H1 (cell line): ENCODE data around the gene SPTY2D1.

Experiments used
- ATF2 ChIP-seq: IDR thresholded peaks from 2 replicates; pipeline ENCODE4 v1.6.1; 2012; ENCODE audit warnings: low read length, inconsistent platforms
- CTCF ChIP-seq, 3 experiments: IDR thresholded peaks; 1 replicate in 2 of 3; 2 replicates in 1 of 3; pipeline versions ENCODE4 v1.5.1 to v1.6.1; 2011; ENCODE audit warnings: low read length in 3 of 3, mild to moderate bottlenecking in 3 of 3, inconsistent platforms in 2 of 3, low read depth in 1 of 3, moderate library complexity in 1 of 3; ENCODE audit not compliant: insufficient read depth in 1 of 3; ENCODE audit errors: control extremely low read depth in 1 of 3
- POLR2A ChIP-seq, 2 experiments: IDR thresholded peaks; 1 replicate in 1 of 2; 2 replicates in 1 of 2; pipeline ENCODE4 v1.6.1; 2011; ENCODE audit warnings: low read depth in 2 of 2, low read length in 2 of 2, mild to moderate bottlenecking in 2 of 2; ENCODE audit errors: control extremely low read depth in 1 of 2
- POLR2AphosphoS5 ChIP-seq: IDR thresholded peaks from 2 replicates; pipeline ENCODE4 v1.6.1; 2011; ENCODE audit warnings: low read depth, low read length
- RFX5 ChIP-seq: IDR thresholded peaks from 2 replicates; pipeline ENCODE4 v1.6.1; 2011; ENCODE audit warnings: low read depth, low read length, improper control_type of control experiment, borderline replicate concordance
- SIN3A ChIP-seq, 2 experiments: IDR thresholded peaks in 1 of 2; conservative IDR thresholded peaks in 1 of 2; 2 replicates each; pipeline ENCODE4 v1.6.1; 2011 to 2012; ENCODE audit warnings: low read length in 2 of 2, improper control_type of control experiment in 1 of 2, low read depth in 1 of 2, mild to moderate bottlenecking in 1 of 2
- SRF ChIP-seq: IDR thresholded peaks from 2 replicates; pipeline ENCODE4 v1.6.1; 2011; ENCODE audit warnings: mild to moderate bottlenecking, low read depth, low read length, moderate library complexity
- TBP ChIP-seq: IDR thresholded peaks from 2 replicates; pipeline ENCODE4 v1.6.1; 2011; ENCODE audit warnings: low read depth, low read length, improper control_type of control experiment
- TF ChIP-seq, protein P1 (sequence below): IDR thresholded peaks from 2 replicates; pipeline ENCODE4 v1.6.1; 2011; ENCODE audit warnings: low read length, improper control_type of control experiment

DNA sequence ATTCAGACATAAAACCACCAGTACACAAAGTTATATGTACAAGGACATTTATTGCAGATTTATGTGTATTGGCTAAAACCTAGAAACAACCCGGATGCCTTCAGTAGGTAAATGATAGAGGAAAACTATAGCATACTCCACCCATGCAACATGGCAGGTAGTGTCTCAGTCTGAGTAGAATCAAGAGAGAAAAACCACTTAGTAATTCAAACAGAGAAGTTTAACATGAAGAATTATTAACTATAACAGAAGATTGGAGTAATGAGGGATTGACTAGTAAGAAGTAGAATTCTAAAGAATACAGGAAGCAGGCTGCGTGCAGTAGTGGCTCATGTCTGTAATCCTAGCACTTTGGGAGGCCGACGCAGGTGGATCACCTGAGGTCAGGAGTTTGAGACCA, 16.2 kb upstream of the SPTY2D1 start:
- TF ChIP-seq TBP (no peak), CTCF (IDR thresholded peaks at IDR 0.05; ENCODE audit: control extremely low read depth in 1 of 3, insufficient read depth in 1 of 3, low read depth in 1 of 3, low read length in 3 of 3) (no peak), SRF (no peak), SIN3A (conservative IDR thresholded peaks at IDR 0.05 in 1 of 2, IDR thresholded peaks at IDR 0.05 in 1 of 2; ENCODE audit: low read depth in 1 of 2, low read length in 2 of 2) (no peak), ATF2 (no peak), POLR2A (IDR thresholded peaks at IDR 0.05; ENCODE audit: control extremely low read depth in 1 of 2, low read depth in 2 of 2, low read length in 2 of 2) (no peak), RFX5 (no peak), POLR2AphosphoS5 (no peak)
- TF ChIP-seq, protein P1, sequence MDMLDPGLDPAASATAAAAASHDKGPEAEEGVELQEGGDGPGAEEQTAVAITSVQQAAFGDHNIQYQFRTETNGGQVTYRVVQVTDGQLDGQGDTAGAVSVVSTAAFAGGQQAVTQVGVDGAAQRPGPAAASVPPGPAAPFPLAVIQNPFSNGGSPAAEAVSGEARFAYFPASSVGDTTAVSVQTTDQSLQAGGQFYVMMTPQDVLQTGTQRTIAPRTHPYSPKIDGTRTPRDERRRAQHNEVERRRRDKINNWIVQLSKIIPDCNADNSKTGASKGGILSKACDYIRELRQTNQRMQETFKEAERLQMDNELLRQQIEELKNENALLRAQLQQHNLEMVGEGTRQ, result no peak
